H9 (cell line): ENCODE data around the gene PRR5L. TPM values are rescaled to one million over a fixed set of nuclear protein-coding genes. Genes with fewer than 3 reads are reported as not detected.

ENCODE experiments used
- DNase-seq: peaks from one replicate; pipeline ENCODE4 v3.0.0-alpha.2; 2017
- H2AFZ ChIP-seq: one replicate; pipeline ENCODE4 v1.6.1; 2013; ENCODE audit warnings: mild to moderate bottlenecking, low read length, control low read depth, moderate library complexity
- H2AK5ac ChIP-seq: 2 replicates; pipeline ENCODE4 v1.6.1; 2013; ENCODE audit warnings: low read length, control low read depth, mixed read lengths; ENCODE audit not compliant: insufficient read length
- H2BK120ac ChIP-seq: one replicate; pipeline ENCODE4 v1.6.1; 2013; ENCODE audit warnings: low read depth, mild to moderate bottlenecking, low read length, control low read depth, inconsistent platforms; ENCODE audit not compliant: poor library complexity, severe bottlenecking
- H2BK12ac ChIP-seq: 2 replicates; pipeline ENCODE4 v1.6.1; 2013; ENCODE audit warnings: low read length, control low read depth, mixed read lengths, low read depth; ENCODE audit not compliant: insufficient read length
- H2BK15ac ChIP-seq: 2 replicates; pipeline ENCODE4 v1.6.1; 2013; ENCODE audit warnings: low read depth, low read length, control low read depth
- H2BK20ac ChIP-seq: one replicate; pipeline ENCODE4 v1.6.1; 2013; ENCODE audit warnings: low read depth, mild to moderate bottlenecking, low read length, control low read depth, inconsistent platforms; ENCODE audit not compliant: poor library complexity, severe bottlenecking
- H2BK5ac ChIP-seq: 2 replicates; pipeline ENCODE4 v1.6.1; 2013; ENCODE audit warnings: low read length, control low read depth, mixed read lengths; ENCODE audit not compliant: insufficient read length
- H3K14ac ChIP-seq: 2 replicates; pipeline ENCODE4 v1.6.1; 2013; ENCODE audit warnings: low read length, control low read depth; ENCODE audit not compliant: insufficient read depth
- H3K18ac ChIP-seq: 2 replicates; pipeline ENCODE4 v1.6.1; 2013; ENCODE audit warnings: low read depth, mild to moderate bottlenecking, mixed read lengths, low read length, control low read depth; ENCODE audit not compliant: insufficient read length
- H3K23ac ChIP-seq: 2 replicates; pipeline ENCODE4 v1.6.1; 2013; ENCODE audit warnings: low read length, control low read depth, mixed read lengths, low read depth; ENCODE audit not compliant: insufficient read length
- H3K23me2 ChIP-seq: 2 replicates; pipeline ENCODE4 v1.6.1; 2013; ENCODE audit warnings: low read depth, mild to moderate bottlenecking, mixed read lengths, low read length, control low read depth; ENCODE audit not compliant: insufficient read length, poor library complexity, severe bottlenecking
- H3K27ac ChIP-seq: 2 replicates; pipeline ENCODE4 v1.5.1; 2013; ENCODE audit warnings: low read length, control low read depth, mixed read lengths, low read depth; ENCODE audit not compliant: insufficient read length
- H3K27me3 ChIP-seq: 2 replicates; pipeline ENCODE4 v1.6.1; 2013; ENCODE audit warnings: low read length, control low read depth, inconsistent platforms; ENCODE audit not compliant: insufficient read depth
- H3K4ac ChIP-seq: 2 replicates; pipeline ENCODE4 v1.6.1; 2013; ENCODE audit warnings: low read depth, mild to moderate bottlenecking, control low read depth, inconsistent platforms, low read length, moderate library complexity
- H3K4me1 ChIP-seq: 2 replicates; pipeline ENCODE4 v1.6.1; 2013; ENCODE audit warnings: low read length, control low read depth, inconsistent platforms; ENCODE audit not compliant: insufficient read depth
- H3K4me2 ChIP-seq: 2 replicates; pipeline ENCODE4 v1.6.1; 2013; ENCODE audit warnings: low read length, control low read depth, mixed read lengths; ENCODE audit not compliant: insufficient read length, insufficient read depth
- H3K56ac ChIP-seq: 2 replicates; pipeline ENCODE4 v1.6.1; 2013; ENCODE audit warnings: low read depth, mild to moderate bottlenecking, mixed read lengths, low read length, control low read depth; ENCODE audit not compliant: insufficient read length
- H3K79me1 ChIP-seq: 2 replicates; pipeline ENCODE4 v1.6.1; 2013; ENCODE audit warnings: low read depth, mild to moderate bottlenecking, moderate library complexity, low read length, control low read depth, inconsistent platforms; ENCODE audit not compliant: insufficient read depth, poor library complexity, severe bottlenecking
- H3K79me2 ChIP-seq: 2 replicates; pipeline ENCODE4 v1.6.1; 2013; ENCODE audit warnings: low read length, control low read depth, inconsistent platforms; ENCODE audit not compliant: insufficient read depth
- H3K9ac ChIP-seq: 2 replicates; pipeline ENCODE4 v1.6.1; 2013; ENCODE audit warnings: low read length, control low read depth, mixed read lengths; ENCODE audit not compliant: insufficient read length; ENCODE audit errors: extremely low read depth
- H3K9me3 ChIP-seq: one replicate; pipeline ENCODE4 v1.6.1; 2013; ENCODE audit warnings: low read depth, low read length, inconsistent platforms; ENCODE audit not compliant: control insufficient read depth
- H3T11ph ChIP-seq: one replicate; pipeline ENCODE4 v1.6.1; 2013; ENCODE audit warnings: mild to moderate bottlenecking, low read length, control low read depth, inconsistent platforms
- H4K20me1 ChIP-seq: one replicate; pipeline ENCODE4 v1.6.1; 2013; ENCODE audit not compliant: control insufficient read depth, insufficient read length, insufficient read depth
- H4K5ac ChIP-seq: 2 replicates; pipeline ENCODE4 v1.6.1; 2013; ENCODE audit warnings: low read depth, mild to moderate bottlenecking, mixed read lengths, low read length, control low read depth; ENCODE audit not compliant: insufficient read length
- H4K8ac ChIP-seq: replicated peaks from 2 replicates; pipeline ENCODE4 v1.6.1; 2013; ENCODE audit warnings: low read length, control low read depth, mixed read lengths, low read depth; ENCODE audit not compliant: insufficient read length
- H4K91ac ChIP-seq: 2 replicates; pipeline ENCODE4 v1.6.1; 2013; ENCODE audit warnings: low read depth, mild to moderate bottlenecking, moderate library complexity, mixed read lengths, low read length, control low read depth; ENCODE audit not compliant: insufficient read length
- H3K27ac Mint-ChIP-seq, 3 experiments: 2 replicates in 2 of 3; 3 replicates in 1 of 3; pipeline ENCODE4 v1.8.0; 2020 to 2021; ENCODE audit warnings: mixed read lengths in 3 of 3, mild to moderate bottlenecking in 1 of 3, moderate library complexity in 1 of 3
- H3K27me3 Mint-ChIP-seq: 2 replicates; pipeline ENCODE4 v1.8.0; 2021; ENCODE audit warnings: low read depth, mild to moderate bottlenecking, moderate library complexity, mixed read lengths
- H3K36me3 Mint-ChIP-seq, 3 experiments: 2 replicates in 2 of 3; 3 replicates in 1 of 3; pipeline ENCODE4 v1.8.0; 2020 to 2021; ENCODE audit warnings: low read depth in 3 of 3, mixed read lengths in 3 of 3; ENCODE audit not compliant: insufficient read depth in 1 of 3
- H3K4me1 Mint-ChIP-seq, 2 experiments: 2 replicates each; pipeline ENCODE4 v1.8.0; 2020; ENCODE audit warnings: mixed read lengths in 2 of 2
- H3K4me3 Mint-ChIP-seq, 2 experiments: 2 replicates in 1 of 2; 3 replicates in 1 of 2; pipeline ENCODE4 v1.8.0; 2020 to 2021; ENCODE audit warnings: mild to moderate bottlenecking in 2 of 2, mixed read lengths in 2 of 2, moderate library complexity in 1 of 2
- H3K9me3 Mint-ChIP-seq, 2 experiments: 2 replicates in 1 of 2; 3 replicates in 1 of 2; pipeline ENCODE4 v1.8.0; 2020; ENCODE audit warnings: mild to moderate bottlenecking in 2 of 2, mixed read lengths in 2 of 2, moderate library complexity in 1 of 2
- CTCF ChIP-seq: fragments of 200-600 bp; sonication (generic); conservative IDR thresholded peaks from 3 replicates; pipeline ENCODE4 v1.8.0; 2021; ENCODE audit warnings: antibody characterized with exemption, mild to moderate bottlenecking
- WGBS: extraction: QIAGEN DNeasy Blood & Tissue Kit; methylation state at CpG from one replicate; pipeline ENCODE4 v1.1.7; 2013; ENCODE audit warnings: missing lambda C conversion rate, low lambda C conversion rate, mixed read lengths; ENCODE audit not compliant: insufficient read length; ENCODE audit errors: extremely low coverage; 5-methylcytosine and 5-hydroxymethylcytosine counted together
- total RNA-seq: library from RNA; stranded (reverse); gene quantifications from 2 replicates; pipeline ENCODE4 v1.2.1, GENCODE V29; 2021

The PRR5L gene
- total RNA-seq, 1 experiment from 2014 or later = 5.6 TPM

- H3K4me2 ChIP-seq = no peak overlapping the region
- no peak overlapping the region for H3K56ac ChIP-seq
- no peak overlapping the region for H4K8ac ChIP-seq
- no peak overlapping the region for H2BK20ac ChIP-seq
- Mint-ChIP-seq H3K4me1 (peaks cover 12 to 14% of the 10 kb centered on the region in 2 experiments), H3K9me3 (no peaks in the 10 kb centered on the region), H3K27ac (no peak overlapping the region), H3K27me3 (peaks cover 66% of the 10 kb centered on the region), H3K36me3 (peaks cover 0 to 3% (median 0%) of the 10 kb centered on the region in 3 experiments; a peak in 1 of 7 replicates), H3K4me3 (no peak overlapping the region)
- H3T11ph ChIP-seq = no peak overlapping the region
- no peak overlapping the region for H2BK120ac ChIP-seq
- no peak overlapping the region for H3K9ac ChIP-seq
- H2AFZ ChIP-seq = no peak overlapping the region
- TF ChIP-seq CTCF = no peak
- H3K27ac ChIP-seq = no peak overlapping the region
- H3K4ac ChIP-seq = no peak overlapping the region
- H3K14ac ChIP-seq = no peak overlapping the region
- no peaks in the 10 kb centered on the region for H3K79me2 ChIP-seq
- no peaks in the 10 kb centered on the region for H4K20me1 ChIP-seq
- H2BK5ac ChIP-seq = no peak overlapping the region
- no peak overlapping the region for H4K91ac ChIP-seq
- no peak overlapping the region for H3K18ac ChIP-seq
- H3K4me1 ChIP-seq = no peaks in the 10 kb centered on the region
- no peak overlapping the region for H2BK12ac ChIP-seq
- peaks cover 18% of the 10 kb centered on the region for H3K23me2 ChIP-seq
- no CpG with 5 or more reads among the region's 6 CpGs for WGBS
- H3K27me3 ChIP-seq = peaks cover 4% of the 10 kb centered on the region; the same call in 1 of the 2 replicates
- no peak overlapping the region for H3K23ac ChIP-seq
- no peak overlapping the region for H2BK15ac ChIP-seq
- H3K9me3 ChIP-seq = no peaks in the 10 kb centered on the region
- H2AK5ac ChIP-seq = no peak overlapping the region
- no peak overlapping the region for H4K5ac ChIP-seq
- no peak for DNase-seq
- H3K79me1 ChIP-seq = no peaks in the 10 kb centered on the region
Measured at GRCh38 chr11:36373016-36374010, 77.2 kb downstream of the PRR5L start.
